Endodermal cell (in vitro differentiated cells): ENCODE results near the gene RNU7-1. TPM values are rescaled to one million over a fixed set of nuclear protein-coding genes. Genes with fewer than 3 reads are reported as not detected.
"Not testable (repeated sequence)": the region's sequence is repeated elsewhere in the genome, so short reads cannot be mapped to it uniquely, and the experiment has no call there.

ENCODE experiments used
- DNase-seq: peaks from one replicate; pipeline ENCODE4 v3.0.0-alpha.2; 2017
- H3K27ac ChIP-seq: 2 replicates; pipeline ENCODE4 v1.5.1; 2013; ENCODE audit warnings: mild to moderate bottlenecking, low read depth, low read length, moderate library complexity
- H3K27me3 ChIP-seq: 2 replicates; pipeline ENCODE4 v1.6.1; 2013; ENCODE audit warnings: mild to moderate bottlenecking, low read length, moderate library complexity; ENCODE audit not compliant: insufficient read depth, control insufficient read depth, poor library complexity, severe bottlenecking
- H3K36me3 ChIP-seq: 2 replicates; pipeline ENCODE4 v1.7.0; 2013; ENCODE audit warnings: mild to moderate bottlenecking, low read length, moderate library complexity; ENCODE audit not compliant: control insufficient read depth, insufficient read depth
- H3K4me1 ChIP-seq: one replicate; pipeline ENCODE4 v1.7.0; 2013; ENCODE audit warnings: low read length; ENCODE audit not compliant: control insufficient read depth, insufficient read depth
- H3K4me3 ChIP-seq: 2 replicates; pipeline ENCODE4 v1.5.1; 2013; ENCODE audit warnings: mild to moderate bottlenecking, low read length, moderate library complexity
- H3K9ac ChIP-seq: 2 replicates; pipeline ENCODE4 v1.6.1; 2013; ENCODE audit warnings: mild to moderate bottlenecking, low read length, moderate library complexity; ENCODE audit not compliant: poor library complexity, severe bottlenecking; ENCODE audit errors: extremely low read depth
- H3K9me3 ChIP-seq: 2 replicates; pipeline ENCODE4 v1.6.1; 2013; ENCODE audit warnings: mild to moderate bottlenecking, low read length, moderate library complexity; ENCODE audit not compliant: control insufficient read depth
- H3K27ac Mint-ChIP-seq: 2 replicates; pipeline ENCODE4 v1.8.0; 2020; ENCODE audit warnings: mixed read lengths
- H3K27me3 Mint-ChIP-seq: 2 replicates; pipeline ENCODE4 v1.8.0; 2021; ENCODE audit warnings: mild to moderate bottlenecking, mixed read lengths; ENCODE audit not compliant: insufficient read depth
- H3K36me3 Mint-ChIP-seq: 2 replicates; pipeline ENCODE4 v1.8.0; 2020; ENCODE audit warnings: low read depth, mixed read lengths
- H3K4me1 Mint-ChIP-seq: 2 replicates; pipeline ENCODE4 v1.8.0; 2020; ENCODE audit warnings: mixed read lengths
- H3K4me3 Mint-ChIP-seq: 2 replicates; pipeline ENCODE4 v1.8.0; 2020; ENCODE audit warnings: mild to moderate bottlenecking, moderate library complexity, mixed read lengths
- H3K9me3 Mint-ChIP-seq: 2 replicates; pipeline ENCODE4 v1.8.0; 2020; ENCODE audit warnings: mild to moderate bottlenecking, mixed read lengths
- CTCF ChIP-seq: fragments of 200-600 bp; sonication (generic); conservative IDR thresholded peaks from 2 replicates; pipeline ENCODE4 v1.5.0; 2021; ENCODE audit warnings: antibody characterized with exemption, mild to moderate bottlenecking
- WGBS, 2 experiments: methylation state at CpG; one replicate each; pipeline versions ENCODE4 v1.1.5 to v1.1.7; 2013; ENCODE audit warnings: missing lambda C conversion rate in 2 of 2, mixed read lengths in 1 of 2; ENCODE audit not compliant: insufficient coverage in 1 of 2, insufficient read length in 1 of 2; 5-methylcytosine and 5-hydroxymethylcytosine counted together
- total RNA-seq, 2 donors: library from RNA; stranded (reverse); fragmentation: NEBNext Ultra II Directional in 1 of 2; extraction: Animal tissue kit (Norgen Biotek cat#: 25700) in 1 of 2; gene quantifications; 2 replicates in 1 of 2; 3 replicates in 1 of 2; pipeline ENCODE4 v1.2.1, GENCODE V29; 2021

Gene RNU7-1
- total RNA-seq, 2 donors from 2014 or later, result not detected

GRCh38 chr12:6903722-6904121 lies 39.9 kb upstream of the RNU7-1 start:
- Histone ChIP-seq H3K27ac (no peak overlapping the region), H3K36me3 (no peaks in the 10 kb centered on the region), H3K9ac (peak overlapping the region; percentile 91), H3K27me3 (no peaks in the 10 kb centered on the region), H3K4me3 (peak overlapping the region; percentile 91), H3K4me1 (peaks cover 7% of the 10 kb centered on the region), H3K9me3 (no peaks in the 10 kb centered on the region)
- Mint-ChIP-seq H3K27me3 (peaks cover 3% of the 10 kb centered on the region), H3K36me3 (no peaks in the 10 kb centered on the region), H3K9me3 (no peaks in the 10 kb centered on the region), H3K27ac (no peak overlapping the region), H3K4me3 (no peak overlapping the region), H3K4me1 (peaks cover 13% of the 10 kb centered on the region)
- DNase-seq, result no peak
- TF ChIP-seq CTCF, result no peak
- WGBS, 2 experiments, result 84% methylated on average over 1 of the region's 1 CpG; no CpG with 5 or more reads in 1 of the 2 experiments

- DNase-seq, result peak; percentile 100
- Histone ChIP-seq H3K27ac (peak within 1 kb of the TSS; percentile 96), H3K9me3 (no peaks in the 10 kb centered on the region), H3K9ac (peak within 1 kb of the TSS; percentile 91), H3K4me1 (peaks cover 7% of the 10 kb centered on the region), H3K27me3 (no peaks in the 10 kb centered on the region), H3K36me3 (no peaks in the 10 kb centered on the region), H3K4me3 (peak within 1 kb of the TSS; percentile 91)
- Mint-ChIP-seq H3K36me3 (no peaks in the 10 kb centered on the region), H3K4me3 (no peak within 1 kb of the TSS), H3K27me3 (peaks cover 3% of the 10 kb centered on the region), H3K4me1 (peaks cover 13% of the 10 kb centered on the region), H3K9me3 (no peaks in the 10 kb centered on the region), H3K27ac (no peak within 1 kb of the TSS)
- 9 to 10% methylated on average over 29 to 34 of the region's 34 CpGs for WGBS, 2 experiments
- no peak for TF ChIP-seq CTCF
These were observed 39.0 kb upstream of the RNU7-1 start, which contains the start of gene LRRC23 for GRCh38 chr12:6904280-6905276. Gene LRRC23 (plus strand): TSS chr12:6904822. CDS start chr12:6905634, 812 bp downstream.

DNA sequence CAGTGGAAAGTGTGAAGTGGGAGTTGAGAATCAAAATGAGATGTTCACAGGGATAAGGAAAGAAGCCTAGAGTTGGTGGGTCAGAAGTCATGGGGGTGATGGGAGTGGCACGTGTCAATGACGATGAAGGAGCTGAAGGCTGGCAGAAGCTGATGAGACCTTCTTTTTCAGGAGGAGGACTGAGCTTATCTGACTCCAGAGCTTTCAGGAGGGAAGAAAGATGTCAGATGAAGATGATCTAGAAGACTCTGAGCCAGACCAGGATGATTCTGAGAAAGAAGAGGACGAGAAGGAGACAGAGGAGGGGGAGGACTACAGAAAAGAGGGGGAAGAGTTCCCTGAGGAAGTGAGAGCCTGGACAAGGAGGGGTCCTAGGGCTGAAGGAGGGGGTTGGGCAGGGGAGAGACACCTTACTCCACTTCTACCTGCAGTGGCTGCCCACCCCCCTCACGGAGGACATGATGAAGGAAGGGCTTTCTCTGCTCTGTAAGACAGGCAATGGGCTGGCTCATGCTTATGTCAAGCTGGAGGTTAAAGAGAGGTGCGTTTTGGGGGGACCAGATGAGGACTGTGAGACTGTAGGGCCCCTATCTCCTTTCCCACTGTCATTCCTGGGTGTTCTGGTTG lies 38.1 kb upstream of the RNU7-1 start:
- no peaks in the 10 kb centered on the region for H3K36me3 ChIP-seq
- Mint-ChIP-seq H3K27ac (no peak overlapping the region), H3K36me3 (no peaks in the 10 kb centered on the region), H3K27me3 (peaks cover 11% of the 10 kb centered on the region), H3K4me3 (no peak overlapping the region), H3K4me1 (peaks cover 13% of the 10 kb centered on the region), H3K9me3 (no peaks in the 10 kb centered on the region)
- no peaks in the 10 kb centered on the region for H3K9me3 ChIP-seq
- H3K4me1 ChIP-seq, result peaks cover 7% of the 10 kb centered on the region
- peak overlapping the region; percentile 91 for H3K4me3 ChIP-seq
- H3K27ac ChIP-seq, result peak overlapping the region; percentile 96
- H3K27me3 ChIP-seq, result no peaks in the 10 kb centered on the region
- 71 to 92% methylated on average over 2 to 5 of the region's 5 CpGs for WGBS, 2 experiments
- H3K9ac ChIP-seq, result peak overlapping the region; percentile 91
- no peak for DNase-seq
- TF ChIP-seq CTCF, result no peak

DNA sequence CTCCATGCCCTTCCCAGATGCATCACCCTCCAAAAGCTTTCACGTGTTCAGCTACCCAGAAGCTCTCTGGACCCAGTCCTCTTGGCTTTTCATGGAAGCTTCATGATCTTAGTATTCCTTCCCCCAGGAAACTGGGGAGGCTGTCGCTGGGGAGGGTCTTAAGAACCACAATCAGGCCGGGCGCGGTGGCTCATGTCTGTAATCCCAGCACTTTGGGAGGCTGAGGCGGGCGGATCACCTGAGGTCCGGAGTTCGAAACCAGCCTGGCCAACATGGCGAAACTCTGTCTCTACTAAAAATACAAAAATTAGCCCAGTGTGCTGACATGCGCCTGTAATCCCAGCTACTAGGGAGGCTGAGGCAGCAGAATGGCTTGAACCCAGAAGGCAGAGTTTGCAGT lies 35.5 kb upstream of the RNU7-1 start:
- peaks cover 36% of the 10 kb centered on the region for H3K27me3 Mint-ChIP-seq
- peaks cover 14% of the 10 kb centered on the region for H3K4me1 Mint-ChIP-seq
- H3K4me1 ChIP-seq, H3K9ac ChIP-seq, H3K9me3 Mint-ChIP-seq, H3K36me3 ChIP-seq, DNase-seq, H3K4me3 ChIP-seq, H3K27ac Mint-ChIP-seq, H3K27ac ChIP-seq, H3K4me3 Mint-ChIP-seq, H3K36me3 Mint-ChIP-seq, H3K9me3 ChIP-seq, H3K27me3 ChIP-seq: not testable (repeated sequence)
- WGBS, 2 experiments, result 94 to 95% methylated on average over 10 to 11 of the region's 11 CpGs
